Neuronal stem cell (in vitro differentiated cells): ENCODE results near the gene KCNK4.

Experiments used
- DNase-seq: peaks from one replicate; pipeline ENCODE4 v3.0.0-alpha.2; 2013; ENCODE audit warnings: low spot score
- H2AFZ ChIP-seq: one replicate; pipeline ENCODE4 v1.6.1; 2013; ENCODE audit warnings: mild to moderate bottlenecking, low read length, inconsistent platforms
- H2AK5ac ChIP-seq: 2 replicates; pipeline ENCODE4 v1.6.1; 2013; ENCODE audit warnings: low read depth, mild to moderate bottlenecking, inconsistent platforms, low read length, moderate library complexity, mixed read lengths
- H2BK120ac ChIP-seq: 2 replicates; pipeline ENCODE4 v1.6.1; 2013; ENCODE audit warnings: low read depth, mild to moderate bottlenecking, inconsistent platforms, low read length, moderate library complexity, mixed read lengths
- H2BK12ac ChIP-seq: one replicate; pipeline ENCODE4 v1.6.1; 2013; ENCODE audit warnings: low read length, inconsistent platforms
- H2BK15ac ChIP-seq: 2 replicates; pipeline ENCODE4 v1.6.1; 2013; ENCODE audit warnings: mild to moderate bottlenecking, low read length, inconsistent platforms, mixed read lengths
- H2BK5ac ChIP-seq: one replicate; pipeline ENCODE4 v1.6.1; 2013; ENCODE audit warnings: inconsistent platforms, mild to moderate bottlenecking, low read length, moderate library complexity
- H3K14ac ChIP-seq: one replicate; pipeline ENCODE4 v1.6.1; 2013; ENCODE audit warnings: low read length, inconsistent platforms
- H3K18ac ChIP-seq: 2 replicates; pipeline ENCODE4 v1.6.1; 2013; ENCODE audit warnings: low read length, inconsistent platforms
- H3K23ac ChIP-seq: 2 replicates; pipeline ENCODE4 v1.6.1; 2013; ENCODE audit warnings: low read depth, mild to moderate bottlenecking, mixed read lengths, low read length, inconsistent platforms; ENCODE audit not compliant: poor library complexity
- H3K27ac ChIP-seq: replicated peaks from 3 replicates; pipeline ENCODE4 v1.5.1; 2013; ENCODE audit warnings: low read length, inconsistent platforms
- H3K27me3 ChIP-seq, 3 experiments: 2 replicates each; pipeline ENCODE4 v1.6.1; 2013; ENCODE audit warnings: low read length in 3 of 3, mild to moderate bottlenecking in 2 of 3, inconsistent platforms in 1 of 3, low read depth in 1 of 3, mixed read lengths in 1 of 3, moderate library complexity in 1 of 3; ENCODE audit not compliant: control insufficient read depth in 3 of 3, insufficient read depth in 3 of 3
- H3K36me3 ChIP-seq, 2 donors: replicated peaks in 1 of 2; 2 replicates each; pipeline ENCODE4 v1.6.1; 2013; ENCODE audit warnings: low read length in 2 of 2; ENCODE audit not compliant: control insufficient read depth in 2 of 2, insufficient read depth in 2 of 2
- H3K4ac ChIP-seq: 2 replicates; pipeline ENCODE4 v1.6.1; 2013; ENCODE audit warnings: inconsistent platforms, mild to moderate bottlenecking, low read length, moderate library complexity
- H3K4me1 ChIP-seq, 2 donors: 1 replicate in 1 of 2; 2 replicates in 1 of 2; pipeline ENCODE4 v1.6.1; 2013; ENCODE audit warnings: low read length in 2 of 2, low read depth in 1 of 2; ENCODE audit not compliant: control insufficient read depth in 2 of 2, insufficient read depth in 1 of 2
- H3K4me2 ChIP-seq: one replicate; pipeline ENCODE4 v1.6.1; 2013; ENCODE audit warnings: mild to moderate bottlenecking, low read length, inconsistent platforms; ENCODE audit not compliant: insufficient read depth, poor library complexity, severe bottlenecking
- H3K4me3 ChIP-seq, 2 donors: 2 replicates each; pipeline ENCODE4 v1.5.1; 2013; ENCODE audit warnings: low read length in 2 of 2, mild to moderate bottlenecking in 2 of 2, inconsistent platforms in 1 of 2, moderate library complexity in 1 of 2
- H3K79me1 ChIP-seq: one replicate; pipeline ENCODE4 v1.6.1; 2013; ENCODE audit warnings: low read depth, mild to moderate bottlenecking, inconsistent platforms, low read length, moderate library complexity
- H3K9ac ChIP-seq: one replicate; pipeline ENCODE4 v1.6.1; 2013; ENCODE audit warnings: mild to moderate bottlenecking, low read depth, low read length, inconsistent platforms; ENCODE audit not compliant: poor library complexity
- H3K9me3 ChIP-seq, 2 donors: replicated peaks in 1 of 2; 2 replicates each; pipeline versions ENCODE3 to v1.6.1; 2013; ENCODE audit warnings: low read length in 2 of 2, mild to moderate bottlenecking in 2 of 2, inconsistent platforms in 1 of 2, low read depth in 1 of 2, mixed read lengths in 1 of 2, moderate library complexity in 1 of 2; ENCODE audit not compliant: control insufficient read depth in 2 of 2, insufficient read depth in 1 of 2
- H4K8ac ChIP-seq: one replicate; pipeline ENCODE4 v1.6.1; 2013; ENCODE audit warnings: low read depth, mild to moderate bottlenecking, inconsistent platforms, low read length, moderate library complexity
- H4K91ac ChIP-seq: one replicate; pipeline ENCODE4 v1.6.1; 2013; ENCODE audit warnings: low read length, low read depth, mild to moderate bottlenecking, inconsistent platforms; ENCODE audit not compliant: poor library complexity
- WGBS, 2 donors: extraction: QIAGEN DNeasy Blood & Tissue Kit; methylation state at CpG; one replicate each; pipeline ENCODE4 v1.1.7; 2013; ENCODE audit warnings: missing lambda C conversion rate in 2 of 2, mixed read lengths in 1 of 2; ENCODE audit not compliant: insufficient read length in 2 of 2, insufficient replicate concordance in 1 of 2; ENCODE audit errors: extremely low coverage in 2 of 2; 5-methylcytosine and 5-hydroxymethylcytosine counted together

Gene KCNK4

GRCh38 chr11:64294774-64295173, 3.7 kb downstream of the KCNK4 start:
- Histone ChIP-seq H4K91ac (no peak overlapping the region), H3K4me2 (no peak overlapping the region), H3K18ac (no peak overlapping the region), H4K8ac (no peak overlapping the region), H3K4me1 (peaks cover 6 to 23% of the 10 kb centered on the region in 2 donors), H3K14ac (no peak overlapping the region), H3K79me1 (no peaks in the 10 kb centered on the region), H3K9ac (no peak overlapping the region), H2BK5ac (no peak overlapping the region), H3K36me3 (no peaks in the 10 kb centered on the region), H2AK5ac (no peak overlapping the region), H3K27me3 (peaks cover 62 to 99% (median 98%) of the 10 kb centered on the region in 3 experiments), H3K4ac (no peak overlapping the region), H2BK120ac (no peak overlapping the region), H3K27ac (no peak overlapping the region), H2BK15ac (no peak overlapping the region), H3K4me3 (no peak overlapping the region), H3K9me3 (no peaks in the 10 kb centered on the region), H2BK12ac (no peak overlapping the region), H3K23ac (no peak overlapping the region), H2AFZ (no peak overlapping the region)
- WGBS, 2 donors, result no CpG with 5 or more reads among the region's 3 CpGs
- DNase-seq, result no peak

GRCh38 chr11:64295760-64296159, 4.7 kb downstream of the KCNK4 start:
- DNase-seq, result no peak
- H2AK5ac ChIP-seq, result no peak overlapping the region
- H3K4me2 ChIP-seq, result no peak overlapping the region
- H3K9ac ChIP-seq, result no peak overlapping the region
- H2BK15ac ChIP-seq, result no peak overlapping the region
- H3K79me1 ChIP-seq, result no peaks in the 10 kb centered on the region
- no peak overlapping the region for H3K14ac ChIP-seq
- H3K27me3 ChIP-seq, result peaks cover 66 to 99% (median 98%) of the 10 kb centered on the region in 3 experiments
- H2BK120ac ChIP-seq, result no peak overlapping the region
- H4K8ac ChIP-seq, result no peak overlapping the region
- H3K36me3 ChIP-seq, result no peaks in the 10 kb centered on the region
- peaks cover 8 to 32% of the 10 kb centered on the region in 2 donors for H3K4me1 ChIP-seq
- H3K18ac ChIP-seq, result no peak overlapping the region
- no peak overlapping the region for H2BK12ac ChIP-seq
- H3K4me3 ChIP-seq, result no peak overlapping the region
- no peak overlapping the region for H2BK5ac ChIP-seq
- H3K4ac ChIP-seq, result no peak overlapping the region
- no peak overlapping the region for H3K27ac ChIP-seq
- no peak overlapping the region for H3K23ac ChIP-seq
- H3K9me3 ChIP-seq, result no peaks in the 10 kb centered on the region
- no peak overlapping the region for H4K91ac ChIP-seq
- WGBS, 2 donors, result no CpG with 5 or more reads among the region's 4 CpGs
- no peak overlapping the region for H2AFZ ChIP-seq

- no peak for DNase-seq
- no peak overlapping the region for H3K4ac ChIP-seq
- H3K9me3 ChIP-seq, result no peaks in the 10 kb centered on the region
- H3K14ac ChIP-seq, result no peak overlapping the region
- no peak overlapping the region for H2AK5ac ChIP-seq
- H3K23ac ChIP-seq, result no peak overlapping the region
- H3K27ac ChIP-seq, result no peak overlapping the region
- no peak overlapping the region for H3K4me2 ChIP-seq
- no peaks in the 10 kb centered on the region for H3K36me3 ChIP-seq
- no peak overlapping the region for H3K18ac ChIP-seq
- H2BK120ac ChIP-seq, result no peak overlapping the region
- H2AFZ ChIP-seq, result no peak overlapping the region
- peak overlapping the region in 1 of 2 donors; percentile 18 for H3K4me3 ChIP-seq
- H4K8ac ChIP-seq, result no peak overlapping the region
- no peak overlapping the region for H4K91ac ChIP-seq
- no peak overlapping the region for H2BK12ac ChIP-seq
- H2BK15ac ChIP-seq, result no peak overlapping the region
- H3K9ac ChIP-seq, result no peak overlapping the region
- WGBS, 2 donors, result no CpG with 5 or more reads among the region's 1 CpG
- peaks cover 9 to 32% of the 10 kb centered on the region in 2 donors for H3K4me1 ChIP-seq
- no peak overlapping the region for H2BK5ac ChIP-seq
- no peaks in the 10 kb centered on the region for H3K79me1 ChIP-seq
- H3K27me3 ChIP-seq, result peaks cover 62 to 96% (median 95%) of the 10 kb centered on the region in 3 experiments
These were observed 5.1 kb downstream of the KCNK4 start for GRCh38 chr11:64296236-64296635.

- Histone ChIP-seq H2BK12ac (peak overlapping the region; percentile 85), H3K18ac (peak overlapping the region; percentile 81), H3K4ac (no peak overlapping the region), H3K9me3 (no peaks in the 10 kb centered on the region), H3K4me1 (peaks cover 9 to 29% of the 10 kb centered on the region in 2 donors), H3K4me3 (no peak overlapping the region), H4K8ac (no peak overlapping the region), H3K23ac (no peak overlapping the region), H3K4me2 (no peak overlapping the region), H3K27me3 (peaks cover 54 to 93% (median 92%) of the 10 kb centered on the region in 3 experiments), H2BK120ac (peak overlapping the region; percentile 55), H2AK5ac (peak overlapping the region; percentile 72), H2BK15ac (no peak overlapping the region), H3K27ac (no peak overlapping the region), H3K36me3 (no peaks in the 10 kb centered on the region), H3K79me1 (no peaks in the 10 kb centered on the region), H4K91ac (no peak overlapping the region), H3K14ac (no peak overlapping the region), H2BK5ac (no peak overlapping the region), H3K9ac (peak overlapping the region; percentile 32), H2AFZ (peak overlapping the region; percentile 24)
- no CpG with 5 or more reads among the region's 34 CpGs for WGBS, 2 donors
- no peak for DNase-seq
These were observed 6.0 kb downstream of the KCNK4 start for GRCh38 chr11:64296830-64297698.
